Transverse colon (tissue), 4 donors: ENCODE measurements around the gene ANGPTL4. TPM values are rescaled to one million over a fixed set of nuclear protein-coding genes. Genes with fewer than 3 reads are reported as not detected.
"Not testable (repeated sequence)": the region's sequence is repeated elsewhere in the genome, so short reads cannot be mapped to it uniquely, and the experiment has no call there.

ENCODE experiments used
- DNase-seq: peaks from one replicate; pipeline ENCODE4 v3.0.0-alpha.2; 2019
- H3K27ac ChIP-seq, 4 donors: fragments of 200-600 bp; sonication (generic); 2 replicates each; pipeline ENCODE4 v1.5.1; 2016 to 2018; ENCODE audit warnings: inconsistent platforms in 4 of 4
- H3K27me3 ChIP-seq: fragments of 200-600 bp; sonication (generic); 2 replicates; pipeline ENCODE4 v1.5.1; 2017; ENCODE audit warnings: inconsistent platforms
- H3K36me3 ChIP-seq, 4 donors: fragments of 200-600 bp; sonication (generic); 2 replicates each; pipeline ENCODE4 v1.5.1; 2017 to 2019; ENCODE audit warnings: inconsistent platforms in 4 of 4
- H3K4me1 ChIP-seq, 4 donors: fragments of 200-600 bp; sonication (generic); 2 replicates each; pipeline ENCODE4 v1.5.1; 2017 to 2020; ENCODE audit warnings: inconsistent platforms in 4 of 4
- H3K4me3 ChIP-seq, 4 donors: fragments of 200-600 bp; sonication (generic); 1 replicate in 1 of 4; 2 replicates in 3 of 4; pipeline versions ENCODE4 v1.5.1 to v1.6.1; 2017 to 2019; ENCODE audit warnings: inconsistent platforms in 4 of 4
- H3K9me3 ChIP-seq, 2 donors: fragments of 200-600 bp; sonication (generic); 2 replicates each; pipeline ENCODE4 v1.5.1; 2017 to 2019; ENCODE audit warnings: inconsistent platforms in 2 of 2
- CTCF ChIP-seq, 5 experiments: fragments of 200-600 bp in 3 of 5; fragments of 450-650 bp in 2 of 5; sonication (generic) in 3 of 5; IDR thresholded peaks; 1 replicate in 2 of 5; 2 replicates in 3 of 5; pipeline ENCODE4 v1.5.1; 2016 to 2017; ENCODE audit warnings: antibody characterized with exemption in 5 of 5, inconsistent platforms in 3 of 5, mild to moderate bottlenecking in 2 of 5, moderate library complexity in 1 of 5
- EP300 ChIP-seq: sonication (generic); formaldehyde crosslinking; IDR thresholded peaks from one replicate; pipeline ENCODE4 v1.6.1; 2017; ENCODE audit warnings: antibody characterized with exemption, low read depth
- POLR2A ChIP-seq: fragments of 450-650 bp; IDR thresholded peaks from one replicate; pipeline ENCODE4 v1.6.1; 2016; ENCODE audit warnings: antibody characterized with exemption, mild to moderate bottlenecking, moderate library complexity
- POLR2AphosphoS5 ChIP-seq, 3 donors: sonication (generic); formaldehyde crosslinking; IDR thresholded peaks; one replicate each; pipeline ENCODE4 v1.6.1; 2016; ENCODE audit warnings: antibody characterized with exemption in 3 of 3
- WGBS, 2 donors: methylation state at CpG; one replicate each; pipeline ENCODE4 v1.1.5; 2018; ENCODE audit warnings: low coverage in 1 of 2; 5-methylcytosine and 5-hydroxymethylcytosine counted together
- in situ Hi-C, 4 donors: fragments of 200-750 bp; cut with MboI; loops; one replicate each; pipeline versions ENCODE4 v1.15.0 to v1.15.1; 2017; ENCODE audit warnings: low sequenced_read_pairs in 3 of 4, low pct_ligation_motif_present in 1 of 4, low pct_unique_long_range_greater_than_20kb in 1 of 4
- intact Hi-C: fragments of 100-400 bp; cut with DNase I; formaldehyde crosslinking; loops from one replicate; pipeline ENCODE4 v1.15.1; 2023; ENCODE audit warnings: low total_unique reads
- total RNA-seq, 4 donors: library from RNA; depleted of rRNA; stranded (reverse); fragments of >200 nt; gene quantifications; one replicate each; pipeline ENCODE4 v1.1.0, GENCODE V29; 2016

The ANGPTL4 gene
- total RNA-seq, 4 donors from 2014 or later, result 2.3 to 123 (median 10.3) TPM

GRCh38 chr19:8404391-8405151 is 40.6 kb downstream of the ANGPTL4 start:
- no peak for TF ChIP-seq POLR2A
- TF ChIP-seq POLR2AphosphoS5 (IDR thresholded peaks at IDR 0.05), result no peak
- no peak for TF ChIP-seq EP300
- TF ChIP-seq CTCF (IDR thresholded peaks at IDR 0.05), result no peak
- Histone ChIP-seq H3K27ac (no peak overlapping the region), H3K9me3 (no peaks in the 10 kb centered on the region), H3K4me3 (no peak overlapping the region), H3K4me1 (no peaks in the 10 kb centered on the region), H3K27me3 (no peaks in the 10 kb centered on the region), H3K36me3 (peaks cover 0 to 23% (median 9%) of the 10 kb centered on the region in 4 donors)
- 92 to 100% methylated on average over 1 to 17 of the region's 18 CpGs for WGBS, 2 donors
- in situ Hi-C loops, result loop anchor here in 2 of 4 donors (10.0 to 25.0 kb wide), 2 partner anchors 50 to 108 kb away; partner anchors contain the start of genes PRAM1 (in 1 of the 2) and ZNF414 (in 1 of the 2)
- intact Hi-C loops, result no loop called here
- no peak for DNase-seq

- DNase-seq, H3K27ac ChIP-seq, H3K36me3 ChIP-seq, H3K9me3 ChIP-seq, intact Hi-C loops, H3K27me3 ChIP-seq, H3K4me3 ChIP-seq: not testable (repeated sequence)
- H3K4me1 ChIP-seq, result peaks cover 6 to 36% (median 10%) of the 10 kb centered on the region in 4 donors
- WGBS, 2 donors, result 67 to 74% methylated on average over 11 to 13 of the region's 13 CpGs
- in situ Hi-C loops, result loop anchor here in 2 of 4 donors (10.0 to 25.0 kb wide), 2 partner anchors 94 to 102 kb away; partner anchors contain the start of genes PRAM1 (in 2 of the 2) and ZNF414 (in 1 of the 2)
Observed at GRCh38 chr19:8410718-8411117, 46.8 kb downstream of the ANGPTL4 start.

GRCh38 chr19:8412783-8413628 is 49.1 kb downstream of the ANGPTL4 start, which contains the start of gene MARCHF2:
MARCHF2 (plus strand) TSS chr19:8413305; CDS start chr19:8421841, 8,536 bp downstream.
- H3K9me3 ChIP-seq, result no peaks in the 10 kb centered on the region
- DNase-seq, result peak; percentile 97
- no peak for TF ChIP-seq POLR2A
- TF ChIP-seq CTCF (IDR thresholded peaks at IDR 0.05), result peak; percentile 53 to 74 (median 61)
- TF ChIP-seq EP300, result no peak
- TF ChIP-seq POLR2AphosphoS5 (IDR thresholded peaks at IDR 0.05), result peak; percentile 38 to 74 (median 40)
- peak within 1 kb of the TSS; percentile 82 to 90 (median 83) for H3K27ac ChIP-seq
- no peaks in the 10 kb centered on the region for H3K36me3 ChIP-seq
- no peaks in the 10 kb centered on the region for H3K27me3 ChIP-seq
- peaks cover 6 to 49% (median 15%) of the 10 kb centered on the region in 4 donors for H3K4me1 ChIP-seq
- 4 to 6% methylated on average over 5 to 57 of the region's 89 CpGs for WGBS, 2 donors
- peak within 1 kb of the TSS; percentile 86 to 95 (median 92) for H3K4me3 ChIP-seq
- in situ Hi-C loops, result loop anchor here in 2 of 4 donors (10.0 to 25.0 kb wide), 2 partner anchors 92 to 99 kb away; partner anchors contain the start of genes PRAM1 (in 2 of the 2) and ZNF414 (in 1 of the 2)
- intact Hi-C loops, result no loop called here

GRCh38 chr19:8413629-8413995 is 49.7 kb downstream of the ANGPTL4 start:
- in situ Hi-C loops, result loop anchor here in 2 of 4 donors (10.0 to 25.0 kb wide), 2 partner anchors 91 to 99 kb away; partner anchors contain the start of genes PRAM1 (in 2 of the 2) and ZNF414 (in 1 of the 2)

More at GRCh38 chr19:8413629-8413995, 49.7 kb downstream of the ANGPTL4 start:
- WGBS, 2 donors, result 22% methylated on average over 3 of the region's 3 CpGs; no CpG with 5 or more reads in 1 of the 2 donors
- Histone ChIP-seq H3K27me3 (no peaks in the 10 kb centered on the region), H3K4me1 (peaks cover 6 to 53% (median 15%) of the 10 kb centered on the region in 4 donors), H3K4me3 (peak overlapping the region; percentile 86 to 95 (median 92)), H3K27ac (peak overlapping the region; percentile 82 to 90 (median 83)), H3K36me3 (no peaks in the 10 kb centered on the region), H3K9me3 (no peaks in the 10 kb centered on the region)
- intact Hi-C loops, result no loop called here
- TF ChIP-seq POLR2A (no peak), EP300 (no peak), POLR2AphosphoS5 (IDR thresholded peaks at IDR 0.05) (no peak), CTCF (IDR thresholded peaks at IDR 0.05) (no peak)
- no peak for DNase-seq
